HG03565 (cell line): ENCODE measurements around the gene CNTN1.

Source experiments
- ATAC-seq: cut with Tn5 transposase; IDR thresholded peaks from one replicate; pipeline ENCODE4 v1.9.1; 2021; ENCODE audit warnings: mild to moderate bottlenecking, moderate library complexity; ENCODE audit not compliant: unreplicated experiment

Gene CNTN1

GRCh38 chr12:40833818-40834217, 141.6 kb downstream of the CNTN1 start:
- ATAC-seq, result no peak

- ATAC-seq, result no peak
Observed at GRCh38 chr12:40834321-40834720, 142.1 kb downstream of the CNTN1 start.

GRCh38 chr12:40837891-40838429, 145.7 kb downstream of the CNTN1 start:
- no peak for ATAC-seq

- no peak for ATAC-seq
Observed at GRCh38 chr12:40843495-40843894, 151.3 kb downstream of the CNTN1 start.

GRCh38 chr12:40853221-40853620, 161.0 kb downstream of the CNTN1 start:
- ATAC-seq, result no peak

- no peak for ATAC-seq
Observed at GRCh38 chr12:40854604-40855003, 162.4 kb downstream of the CNTN1 start.

- ATAC-seq, result no peak
Observed at GRCh38 chr12:40864891-40865290, 172.7 kb downstream of the CNTN1 start.

- no peak for ATAC-seq
Observed at GRCh38 chr12:40870981-40871380, 178.7 kb downstream of the CNTN1 start.

GRCh38 chr12:40874868-40875267, 182.6 kb downstream of the CNTN1 start:
- no peak for ATAC-seq

GRCh38 chr12:40889329-40889728, 197.1 kb downstream of the CNTN1 start:
- no peak for ATAC-seq

GRCh38 chr12:40892528-40892927, 200.3 kb downstream of the CNTN1 start:
- no peak for ATAC-seq

GRCh38 chr12:40898505-40898904, 206.3 kb downstream of the CNTN1 start:
- ATAC-seq, result no peak

- ATAC-seq, result no peak
Observed at GRCh38 chr12:40903040-40903439, 210.8 kb downstream of the CNTN1 start.

GRCh38 chr12:40907115-40907527, 214.9 kb downstream of the CNTN1 start:
- ATAC-seq, result peak; percentile 96

GRCh38 chr12:40911676-40912075, 219.4 kb downstream of the CNTN1 start:
- no peak for ATAC-seq

- no peak for ATAC-seq
Observed at GRCh38 chr12:40915172-40915571, 222.9 kb downstream of the CNTN1 start.

GRCh38 chr12:40917561-40917960, 225.3 kb downstream of the CNTN1 start:
- ATAC-seq, result no peak

GRCh38 chr12:40921563-40922163, 229.4 kb downstream of the CNTN1 start:
- no peak for ATAC-seq

GRCh38 chr12:40937891-40938290, 245.7 kb downstream of the CNTN1 start:
- no peak for ATAC-seq

GRCh38 chr12:40942326-40942725, 250.1 kb downstream of the CNTN1 start:
- no peak for ATAC-seq

GRCh38 chr12:40945772-40946171, 253.5 kb downstream of the CNTN1 start:
- ATAC-seq, result no peak

- ATAC-seq, result no peak
Observed at GRCh38 chr12:40946612-40947194, 254.5 kb downstream of the CNTN1 start.

- no peak for ATAC-seq
Observed at GRCh38 chr12:40947797-40948196, 255.6 kb downstream of the CNTN1 start.
